Neural progenitor cell (in vitro differentiated cells): Measurements from ENCODE around the gene TMEM130. TPM values are rescaled to one million over a fixed set of nuclear protein-coding genes. Genes with fewer than 3 reads are reported as not detected.
A peak's percentile ranks its signal among the peaks of the same experiment; 100 is the strongest.

Experiments used
- DNase-seq: peaks from one replicate; pipeline ENCODE4 v3.0.0-alpha.2; 2016; ENCODE audit warnings: low spot score
- H2AFZ ChIP-seq: fragments of 200-600 bp; sonication (generic); replicated peaks from 2 replicates; pipeline ENCODE4 v1.6.1; 2016; ENCODE audit warnings: antibody characterized with exemption
- H3F3A ChIP-seq: fragments of 200-600 bp; sonication (generic); 2 replicates; pipeline ENCODE4 v1.6.1; 2016; ENCODE audit warnings: antibody characterized with exemption, low read depth
- H3K27ac ChIP-seq: fragments of 200-600 bp; sonication (generic); 2 replicates; pipeline ENCODE4 v1.5.1; 2016; ENCODE audit warnings: mild to moderate bottlenecking
- H3K27me3 ChIP-seq: fragments of 200-600 bp; sonication (generic); 2 replicates; pipeline ENCODE4 v1.6.1; 2016; ENCODE audit warnings: mild to moderate bottlenecking, moderate library complexity
- H3K36me3 ChIP-seq: fragments of 200-600 bp; sonication (generic); 2 replicates; pipeline ENCODE4 v1.5.1; 2016
- H3K4me1 ChIP-seq: fragments of 200-600 bp; sonication (generic); 2 replicates; pipeline ENCODE4 v1.6.1; 2016; ENCODE audit warnings: mixed run types
- H3K4me2 ChIP-seq: fragments of 200-600 bp; sonication (generic); 2 replicates; pipeline ENCODE4 v1.6.1; 2016
- H3K4me3 ChIP-seq: fragments of 200-600 bp; sonication (generic); 2 replicates; pipeline ENCODE4 v1.5.1; 2016
- H3K79me2 ChIP-seq: fragments of 200-600 bp; sonication (generic); 2 replicates; pipeline ENCODE4 v1.6.1; 2016; ENCODE audit warnings: low read depth
- H3K9ac ChIP-seq: fragments of 200-600 bp; sonication (generic); 2 replicates; pipeline ENCODE4 v1.6.1; 2016
- H3K9me3 ChIP-seq: fragments of 200-600 bp; sonication (generic); 2 replicates; pipeline ENCODE4 v1.5.1; 2016; ENCODE audit warnings: low read depth
- H4K20me1 ChIP-seq: fragments of 200-600 bp; sonication (generic); 2 replicates; pipeline ENCODE4 v1.6.1; 2016; ENCODE audit warnings: low read depth
- H3K27ac Mint-ChIP-seq: 3 replicates; pipeline ENCODE4 v1.8.0; 2021; ENCODE audit warnings: mixed read lengths
- H3K27me3 Mint-ChIP-seq: 2 replicates; pipeline ENCODE4 v1.8.0; 2022; ENCODE audit warnings: low read depth, mild to moderate bottlenecking, inconsistent platforms, moderate library complexity, mixed read lengths; ENCODE audit not compliant: insufficient read depth
- H3K36me3 Mint-ChIP-seq: 3 replicates; pipeline ENCODE4 v1.8.0; 2021; ENCODE audit warnings: mixed read lengths
- H3K4me1 Mint-ChIP-seq: 3 replicates; pipeline ENCODE4 v1.8.0; 2021; ENCODE audit warnings: mixed read lengths
- H3K4me3 Mint-ChIP-seq: 3 replicates; pipeline ENCODE4 v1.8.0; 2021; ENCODE audit warnings: mild to moderate bottlenecking, moderate library complexity, mixed read lengths
- H3K9me3 Mint-ChIP-seq: 3 replicates; pipeline ENCODE4 v1.8.0; 2020; ENCODE audit warnings: mixed read lengths
- CTCF ChIP-seq: fragments of 200-600 bp; sonication (generic); IDR thresholded peaks from 2 replicates; pipeline ENCODE4 v1.5.1; 2017; ENCODE audit warnings: antibody characterized with exemption, mild to moderate bottlenecking
- EZH2 ChIP-seq: fragments of 200-600 bp; sonication (generic); IDR thresholded peaks from 2 replicates; pipeline ENCODE4 v1.6.1; 2017; ENCODE audit warnings: antibody characterized with exemption, mild to moderate bottlenecking, moderate library complexity
- EZH2phosphoT487 ChIP-seq: fragments of 200-600 bp; sonication (generic); IDR thresholded peaks from 2 replicates; pipeline ENCODE4 v1.6.1; 2017; ENCODE audit warnings: antibody characterized with exemption
- total RNA-seq: library from RNA; depleted of rRNA; stranded (reverse); fragments of >200 nt; gene quantifications from 2 replicates; pipeline ENCODE4 v1.2.3, GENCODE V29; 2015; ENCODE audit warnings: low replicate concordance

Gene TMEM130
- total RNA-seq, 1 donor from 2014 or later = 1.0 TPM

DNA sequence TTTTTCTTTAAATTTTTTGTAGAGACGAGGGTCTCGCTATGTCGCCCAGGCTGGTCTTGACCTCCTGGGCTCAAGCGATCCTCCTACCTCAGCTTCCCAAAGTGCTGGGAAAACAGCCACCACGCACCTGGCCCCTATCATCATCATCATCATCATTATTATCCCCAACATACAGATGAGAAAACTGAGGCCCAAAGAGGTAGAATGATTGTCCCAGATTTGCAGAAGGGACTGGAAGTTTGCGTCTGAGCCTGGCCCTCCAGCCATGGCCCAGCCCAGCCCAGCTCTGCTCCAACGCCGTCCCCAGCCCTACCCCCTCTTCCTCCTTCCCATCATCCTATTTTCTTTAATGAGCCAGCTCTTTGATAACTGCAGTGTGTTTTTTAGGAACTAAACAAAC, 34.9 kb downstream of the TMEM130 start:
- no peak overlapping the region for H3K9ac ChIP-seq
- H4K20me1 ChIP-seq = no peaks in the 10 kb centered on the region
- H3K27ac Mint-ChIP-seq = no peak overlapping the region
- no peak overlapping the region for H3K27ac ChIP-seq
- no peaks in the 10 kb centered on the region for H3K27me3 ChIP-seq
- H3F3A ChIP-seq = peaks cover 17% of the 10 kb centered on the region
- H3K4me3 Mint-ChIP-seq = no peak overlapping the region
- H3K79me2 ChIP-seq = no peaks in the 10 kb centered on the region
- no peak overlapping the region for H2AFZ ChIP-seq
- no peak overlapping the region for H3K4me3 ChIP-seq
- H3K4me1 ChIP-seq = peaks cover 8% of the 10 kb centered on the region
- no peaks in the 10 kb centered on the region for H3K36me3 ChIP-seq
- peaks cover 12% of the 10 kb centered on the region for H3K27me3 Mint-ChIP-seq
- no peaks in the 10 kb centered on the region for H3K9me3 Mint-ChIP-seq
- H3K4me1 Mint-ChIP-seq = peaks cover 19% of the 10 kb centered on the region
- no peaks in the 10 kb centered on the region for H3K9me3 ChIP-seq
- TF ChIP-seq EZH2 (no peak), EZH2phosphoT487 (no peak), CTCF (no peak)
- no peaks in the 10 kb centered on the region for H3K36me3 Mint-ChIP-seq
- no peak overlapping the region for H3K4me2 ChIP-seq
- no peak for DNase-seq

DNA sequence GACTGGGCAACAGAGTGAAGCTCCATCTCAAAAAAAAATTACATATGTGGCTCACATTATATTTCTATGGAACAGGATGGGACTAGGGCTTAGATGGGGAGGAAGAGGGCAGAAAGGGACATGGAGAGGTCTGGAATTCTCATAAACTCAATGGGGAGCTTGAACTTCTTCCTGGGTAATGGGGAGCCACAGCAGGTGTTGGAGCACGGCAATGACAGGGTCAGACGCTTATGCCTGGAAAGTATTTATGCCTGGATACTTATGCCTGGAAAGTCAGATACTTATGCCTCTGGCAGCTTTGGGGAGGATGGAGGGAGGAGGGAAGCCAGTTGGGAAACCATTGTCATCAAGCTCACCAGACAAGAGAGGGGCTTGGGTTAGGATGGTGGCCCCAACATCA, 36.8 kb downstream of the TMEM130 start:
- TF ChIP-seq EZH2 = no peak
- no peak for TF ChIP-seq CTCF
- no peak for TF ChIP-seq EZH2phosphoT487
- Histone ChIP-seq H3K36me3 (no peaks in the 10 kb centered on the region), H4K20me1 (no peaks in the 10 kb centered on the region), H3K27ac (no peak overlapping the region), H3F3A (peaks cover 17% of the 10 kb centered on the region), H3K27me3 (no peaks in the 10 kb centered on the region), H3K4me3 (no peak overlapping the region), H2AFZ (no peak overlapping the region), H3K9ac (no peak overlapping the region), H3K4me1 (peaks cover 8% of the 10 kb centered on the region), H3K9me3 (no peaks in the 10 kb centered on the region), H3K4me2 (no peak overlapping the region), H3K79me2 (no peaks in the 10 kb centered on the region)
- Mint-ChIP-seq H3K4me3 (no peak overlapping the region), H3K27me3 (peaks cover 17% of the 10 kb centered on the region), H3K36me3 (no peaks in the 10 kb centered on the region), H3K9me3 (no peaks in the 10 kb centered on the region), H3K27ac (no peak overlapping the region), H3K4me1 (peaks cover 22% of the 10 kb centered on the region)
- DNase-seq = no peak

- peak; percentile 55 for DNase-seq
- H3K4me2 ChIP-seq = no peak overlapping the region
- H3K36me3 Mint-ChIP-seq = no peaks in the 10 kb centered on the region
- TF ChIP-seq EZH2 (no peak), EZH2phosphoT487 (no peak), CTCF (peak; percentile 72)
- no peaks in the 10 kb centered on the region for H4K20me1 ChIP-seq
- no peaks in the 10 kb centered on the region for H3K9me3 ChIP-seq
- no peaks in the 10 kb centered on the region for H3K36me3 ChIP-seq
- peaks cover 13% of the 10 kb centered on the region for H3K4me1 Mint-ChIP-seq
- H2AFZ ChIP-seq = no peak overlapping the region
- no peak overlapping the region for H3K4me3 ChIP-seq
- peaks cover 7% of the 10 kb centered on the region for H3F3A ChIP-seq
- peak overlapping the region; percentile 63 for H3K27ac Mint-ChIP-seq
- peaks cover 19% of the 10 kb centered on the region for H3K27me3 Mint-ChIP-seq
- no peaks in the 10 kb centered on the region for H3K9me3 Mint-ChIP-seq
- H3K27me3 ChIP-seq = no peaks in the 10 kb centered on the region
- H3K4me3 Mint-ChIP-seq = no peak overlapping the region
- H3K79me2 ChIP-seq = no peaks in the 10 kb centered on the region
- no peaks in the 10 kb centered on the region for H3K4me1 ChIP-seq
- H3K27ac ChIP-seq = no peak overlapping the region
- H3K9ac ChIP-seq = no peak overlapping the region
Measured at GRCh38 chr7:98831641-98832221, 38.1 kb downstream of the TMEM130 start.
